GM10266 (cell line): Measurements from ENCODE around the gene KBTBD3.

Source experiments
- DNase-seq: peaks from one replicate; pipeline ENCODE4 v3.0.0; 2012; ENCODE audit errors: extremely low spot score
- TF ChIP-seq, protein P1 (sequence below): IDR thresholded peaks from 2 replicates; pipeline ENCODE4 v1.5.1; 2012; ENCODE audit warnings: mild to moderate bottlenecking, low read depth; ENCODE audit not compliant: control insufficient read depth, insufficient read depth; ENCODE audit errors: missing control alignments

The KBTBD3 gene

GRCh38 chr11:106032861-106033260 is 44.3 kb downstream of the KBTBD3 start:
- no peak for DNase-seq
- TF ChIP-seq, protein P1, sequence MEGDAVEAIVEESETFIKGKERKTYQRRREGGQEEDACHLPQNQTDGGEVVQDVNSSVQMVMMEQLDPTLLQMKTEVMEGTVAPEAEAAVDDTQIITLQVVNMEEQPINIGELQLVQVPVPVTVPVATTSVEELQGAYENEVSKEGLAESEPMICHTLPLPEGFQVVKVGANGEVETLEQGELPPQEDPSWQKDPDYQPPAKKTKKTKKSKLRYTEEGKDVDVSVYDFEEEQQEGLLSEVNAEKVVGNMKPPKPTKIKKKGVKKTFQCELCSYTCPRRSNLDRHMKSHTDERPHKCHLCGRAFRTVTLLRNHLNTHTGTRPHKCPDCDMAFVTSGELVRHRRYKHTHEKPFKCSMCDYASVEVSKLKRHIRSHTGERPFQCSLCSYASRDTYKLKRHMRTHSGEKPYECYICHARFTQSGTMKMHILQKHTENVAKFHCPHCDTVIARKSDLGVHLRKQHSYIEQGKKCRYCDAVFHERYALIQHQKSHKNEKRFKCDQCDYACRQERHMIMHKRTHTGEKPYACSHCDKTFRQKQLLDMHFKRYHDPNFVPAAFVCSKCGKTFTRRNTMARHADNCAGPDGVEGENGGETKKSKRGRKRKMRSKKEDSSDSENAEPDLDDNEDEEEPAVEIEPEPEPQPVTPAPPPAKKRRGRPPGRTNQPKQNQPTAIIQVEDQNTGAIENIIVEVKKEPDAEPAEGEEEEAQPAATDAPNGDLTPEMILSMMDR: no peak

- no peak for DNase-seq
Measured at GRCh38 chr11:106031936-106032335, 45.2 kb downstream of the KBTBD3 start.

DNA sequence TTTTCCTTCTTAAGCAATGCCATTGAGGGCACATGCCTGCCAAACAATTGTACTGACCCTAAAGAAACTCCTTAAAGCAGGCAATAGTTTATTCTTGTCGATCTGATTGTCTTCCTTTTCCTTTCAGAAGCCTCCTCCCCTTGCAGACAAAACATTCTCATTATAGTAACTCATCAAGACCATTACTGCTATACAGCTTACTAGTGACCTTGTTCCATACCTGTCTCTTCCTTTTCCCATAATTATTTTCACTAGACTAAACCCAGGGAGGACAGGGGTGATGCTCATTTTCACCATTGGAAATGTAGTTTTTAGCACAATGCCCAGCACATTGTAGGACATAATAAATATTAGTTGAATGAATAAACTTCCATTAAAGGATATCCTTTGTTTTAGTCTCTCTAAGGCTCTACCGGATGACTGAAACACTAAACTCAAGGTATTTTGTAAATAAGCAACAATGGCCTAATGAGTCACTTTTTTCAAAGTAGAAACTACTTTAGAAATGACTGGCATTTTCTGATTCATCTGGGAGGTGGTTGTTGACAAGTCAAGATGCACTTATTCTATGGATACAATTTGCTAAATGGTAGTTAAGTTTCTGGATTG is 45.8 kb downstream of the KBTBD3 start:
- no peak for DNase-seq
- TF ChIP-seq, protein P1: no peak

More at GRCh38 chr11:106031936-106032335, 45.2 kb downstream of the KBTBD3 start:
- TF ChIP-seq, protein P1: no peak

GRCh38 chr11:106030609-106031008 is 46.5 kb downstream of the KBTBD3 start:
- DNase-seq: no peak
- TF ChIP-seq, protein P1: no peak

- TF ChIP-seq, protein P1: no peak
- DNase-seq: no peak
Measured at GRCh38 chr11:106022795-106023275, 54.3 kb downstream of the KBTBD3 start.

GRCh38 chr11:106021967-106022794 is 55.0 kb downstream of the KBTBD3 start, which contains the start of gene MSANTD4:
Gene MSANTD4, minus strand, starts transcription at chr11:106022240. Its CDS starts 11,323 bp downstream, at chr11:106010917.
- TF ChIP-seq, protein P1: no peak
- peak; percentile 92 for DNase-seq
